Fibroblast of peridontal ligament (primary cell): ENCODE data around the gene WWOX.

Experiments used
- DNase-seq: peaks from one replicate; pipeline ENCODE4 v3.0.0-alpha.2; 2010; ENCODE audit errors: extremely low read depth

WWOX gene

GRCh38 chr16:78194948-78195347, 95.5 kb downstream of the WWOX start:
- no peak for DNase-seq

- no peak for DNase-seq
These were observed 96.3 kb downstream of the WWOX start for GRCh38 chr16:78195797-78196196.

- no peak for DNase-seq
These were observed 97.0 kb downstream of the WWOX start for GRCh38 chr16:78196502-78196901.

- DNase-seq, result no peak
These were observed 98.8 kb downstream of the WWOX start for GRCh38 chr16:78198288-78198687.

- no peak for DNase-seq
These were observed 100.0 kb downstream of the WWOX start for GRCh38 chr16:78199325-78200022.

DNA sequence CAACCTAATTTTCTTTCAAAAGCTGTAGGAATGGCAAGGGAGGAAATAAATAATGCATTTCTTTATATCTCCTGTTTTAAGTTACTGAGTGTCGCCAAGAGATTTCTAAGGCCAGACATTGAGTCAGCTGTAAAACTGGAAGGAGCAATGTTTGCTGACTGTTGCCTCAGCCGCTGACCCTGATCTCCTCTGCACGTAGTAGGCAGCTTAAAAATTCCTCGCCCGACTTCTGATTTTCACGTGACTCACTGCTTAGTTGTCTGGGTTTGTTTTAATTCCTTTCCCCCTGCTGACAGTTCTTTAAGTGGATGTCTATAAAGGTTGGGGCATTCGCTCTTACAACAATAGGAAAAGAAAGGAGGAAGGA, 100.6 kb downstream of the WWOX start:
- no peak for DNase-seq

GRCh38 chr16:78200623-78201096, 101.2 kb downstream of the WWOX start:
- no peak for DNase-seq

DNA sequence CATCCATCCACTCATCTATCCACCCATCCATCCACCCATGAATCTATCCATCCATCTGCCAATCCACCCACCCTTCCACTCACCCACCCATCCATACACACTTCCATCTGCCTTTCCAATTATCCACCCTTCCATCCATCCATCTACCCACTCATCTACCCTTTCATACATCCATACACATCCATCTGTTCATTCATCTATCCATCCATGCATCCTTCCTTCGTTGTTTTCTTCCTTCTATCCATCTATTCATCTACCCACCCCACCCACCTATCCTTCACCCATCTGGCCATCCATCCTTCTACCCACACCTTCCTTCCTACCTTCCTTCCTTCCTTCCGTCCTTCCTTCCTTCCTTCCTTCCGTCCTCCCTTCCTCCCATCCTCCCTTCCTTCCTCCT, 106.1 kb downstream of the WWOX start:
- no peak for DNase-seq

- DNase-seq, result no peak
These were observed 107.3 kb downstream of the WWOX start for GRCh38 chr16:78206623-78207223.

DNA sequence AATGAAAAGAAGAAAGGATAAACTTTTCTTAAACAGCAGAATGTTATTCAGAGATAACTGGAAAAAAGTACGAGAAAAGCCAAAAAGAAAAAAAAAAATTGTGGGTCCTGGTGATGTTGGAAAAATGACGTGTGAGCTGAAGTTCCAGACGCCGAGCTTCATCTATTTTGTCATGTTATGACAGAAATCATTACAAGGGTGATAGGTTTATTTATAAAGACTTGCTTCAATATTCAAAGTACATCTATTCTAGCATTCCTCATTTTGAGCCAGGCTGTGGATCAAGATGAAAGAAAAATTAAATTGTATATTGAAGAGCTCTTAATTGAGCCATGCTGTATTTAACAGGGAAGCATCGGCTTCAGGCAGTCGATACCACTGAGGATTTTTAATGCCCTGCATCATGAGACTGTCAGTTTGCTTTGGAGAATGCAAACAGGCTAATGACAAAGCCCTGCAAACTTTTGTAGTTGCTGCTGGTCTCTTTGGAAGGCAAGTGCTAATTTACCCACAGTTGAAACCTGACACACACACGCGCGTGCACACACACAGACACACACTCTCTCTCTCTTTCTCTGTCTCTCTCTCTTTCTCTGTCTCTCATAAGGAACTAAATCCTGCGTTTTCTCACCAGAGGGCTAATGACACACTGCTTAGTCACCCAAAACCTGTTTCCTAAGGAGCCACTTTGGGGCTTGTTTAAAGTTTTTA, 110.7 kb downstream of the WWOX start:
- DNase-seq, result no peak

- no peak for DNase-seq
These were observed 111.7 kb downstream of the WWOX start for GRCh38 chr16:78211020-78211599.

GRCh38 chr16:78211946-78212345, 112.5 kb downstream of the WWOX start:
- no peak for DNase-seq

- DNase-seq, result no peak
These were observed 113.2 kb downstream of the WWOX start for GRCh38 chr16:78212674-78213073.

DNA sequence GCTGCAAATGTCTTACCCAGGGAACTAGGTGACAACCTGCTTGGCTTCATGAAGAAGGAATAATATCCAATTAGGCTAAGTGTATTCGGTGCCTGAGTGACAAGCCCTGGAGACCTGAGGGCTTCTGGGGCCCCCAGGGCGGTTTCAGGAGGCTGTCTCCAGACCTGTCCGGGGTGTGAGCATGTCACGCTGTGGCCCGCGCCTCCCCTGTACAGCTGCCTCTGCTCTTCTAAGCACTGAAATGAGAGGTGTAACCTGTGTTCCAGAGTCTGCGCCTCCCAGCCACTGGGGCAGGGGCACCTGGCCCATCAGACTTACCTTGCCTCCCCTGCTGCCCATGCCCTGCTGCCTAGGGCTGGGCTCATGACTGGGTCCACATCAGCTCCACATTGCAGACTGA, 114.3 kb downstream of the WWOX start:
- no peak for DNase-seq

DNA sequence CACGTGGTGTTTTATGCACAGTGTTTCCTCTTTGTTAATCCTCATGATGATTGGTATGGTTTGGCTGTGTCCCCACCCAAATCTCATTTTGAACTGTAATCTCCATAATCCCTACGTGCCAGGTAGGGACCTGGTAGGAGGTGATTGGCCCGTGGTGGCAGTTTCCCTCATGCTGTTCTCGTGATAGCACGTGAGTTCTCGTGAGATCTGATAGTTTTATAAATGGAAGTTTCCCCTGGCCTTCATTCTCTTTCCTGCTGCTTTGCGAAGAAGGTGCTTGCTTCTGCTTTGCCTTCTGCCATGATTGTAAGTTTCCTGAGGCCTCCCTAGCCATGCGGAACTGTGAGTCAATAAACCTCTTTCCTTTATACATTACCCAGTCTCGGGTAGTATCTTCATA, 115.8 kb downstream of the WWOX start:
- DNase-seq, result no peak

DNA sequence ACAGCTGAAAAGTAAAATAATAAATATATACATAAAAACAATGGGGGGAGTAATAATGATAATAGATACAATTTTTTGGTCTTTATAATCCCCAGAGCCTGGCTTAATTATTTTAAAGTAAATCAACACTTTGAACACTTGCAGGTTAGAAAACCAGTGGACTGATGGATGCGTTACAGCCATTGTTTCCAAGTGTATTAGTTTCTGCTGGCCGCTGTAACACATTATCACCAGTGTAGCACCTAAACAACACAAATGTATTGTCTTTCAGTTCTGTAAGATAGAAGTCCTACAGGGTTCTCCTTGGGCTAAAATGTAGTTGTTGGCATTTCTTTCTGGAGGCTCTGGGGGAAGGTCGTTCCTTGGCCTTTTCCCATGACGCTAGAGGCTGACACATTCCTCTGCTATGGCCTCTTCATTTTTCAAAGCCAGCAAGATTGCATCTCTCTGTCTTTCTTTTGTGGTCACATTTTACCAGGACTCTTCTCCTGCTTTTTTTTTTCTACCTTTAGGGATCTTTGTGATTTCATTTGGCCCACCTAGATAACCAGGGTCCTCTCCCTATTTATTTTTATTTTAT, 116.8 kb downstream of the WWOX start:
- DNase-seq, result no peak

DNA sequence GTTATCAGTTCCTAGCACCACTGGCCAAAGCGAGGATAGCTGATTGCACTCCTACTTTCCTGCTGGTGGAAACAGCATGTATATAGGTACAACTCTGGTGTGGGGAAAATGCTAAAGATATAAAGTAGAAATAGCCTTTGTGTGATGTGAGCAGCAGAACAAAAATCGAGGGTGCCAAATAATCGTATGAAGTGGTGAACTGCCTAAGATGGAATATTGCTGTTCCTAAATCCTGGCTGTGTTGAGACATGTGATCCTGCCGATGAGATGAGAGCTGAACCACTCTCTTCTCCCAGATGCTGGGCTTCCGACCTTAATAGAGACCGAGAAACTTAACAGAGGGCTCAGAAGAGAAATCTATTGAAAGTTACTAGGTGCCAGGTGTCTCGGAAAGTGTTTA, 117.8 kb downstream of the WWOX start:
- no peak for DNase-seq

DNA sequence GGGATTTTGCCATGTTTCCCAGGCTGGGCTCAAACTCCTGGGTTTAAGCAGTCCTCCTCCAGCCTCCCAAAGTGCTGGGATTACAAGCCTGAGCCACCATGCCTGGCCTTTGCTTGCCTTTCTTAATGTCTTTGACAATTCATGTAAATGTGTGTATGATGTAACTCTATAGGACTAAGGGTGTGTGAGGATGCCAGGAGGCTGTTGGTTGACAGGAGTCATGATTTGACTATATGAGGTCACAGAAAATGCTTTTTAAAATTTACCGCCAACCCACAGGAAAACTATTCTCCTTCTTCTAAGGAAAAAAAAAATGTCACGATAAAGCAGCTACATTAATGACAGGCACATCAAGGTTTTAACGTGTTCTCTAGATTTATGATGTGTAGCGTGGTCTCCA, 118.8 kb downstream of the WWOX start:
- DNase-seq, result no peak

DNA sequence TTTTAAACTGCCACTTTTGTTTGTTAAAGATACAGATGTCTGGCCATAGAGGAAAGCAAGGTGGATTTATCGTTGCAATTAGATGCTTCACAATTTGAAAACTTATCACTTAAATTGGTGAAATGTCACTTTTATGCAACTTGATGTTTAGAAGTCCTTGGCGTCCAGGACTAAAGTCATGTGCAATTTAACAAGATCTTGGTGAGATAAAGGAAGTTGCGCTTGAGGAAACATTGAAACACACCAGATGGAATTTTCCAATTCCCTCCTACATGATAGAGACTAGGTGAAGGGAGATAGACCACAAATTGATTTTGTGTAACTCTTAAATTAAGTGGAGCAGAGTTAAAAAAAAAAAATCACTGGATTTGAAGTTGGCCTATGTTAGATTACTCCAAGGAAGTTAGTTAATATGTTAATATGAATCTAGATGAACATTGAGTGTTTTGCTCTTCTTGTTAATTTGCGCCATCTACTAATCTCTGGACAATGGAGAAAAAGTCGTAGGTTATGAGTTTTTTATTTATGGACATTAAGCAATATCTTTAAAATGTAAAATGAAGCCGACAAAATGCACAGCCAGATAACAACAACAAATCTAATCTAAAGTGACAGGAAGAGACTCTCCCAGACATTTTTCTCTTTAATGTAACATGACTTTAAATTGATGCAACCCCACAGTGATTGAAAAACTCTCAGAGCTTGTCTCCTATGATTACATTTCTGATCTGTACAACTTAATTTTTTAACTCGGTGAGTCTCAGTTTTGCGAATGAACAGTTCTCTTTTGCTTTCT, 119.6 kb downstream of the WWOX start:
- DNase-seq, result no peak

DNA sequence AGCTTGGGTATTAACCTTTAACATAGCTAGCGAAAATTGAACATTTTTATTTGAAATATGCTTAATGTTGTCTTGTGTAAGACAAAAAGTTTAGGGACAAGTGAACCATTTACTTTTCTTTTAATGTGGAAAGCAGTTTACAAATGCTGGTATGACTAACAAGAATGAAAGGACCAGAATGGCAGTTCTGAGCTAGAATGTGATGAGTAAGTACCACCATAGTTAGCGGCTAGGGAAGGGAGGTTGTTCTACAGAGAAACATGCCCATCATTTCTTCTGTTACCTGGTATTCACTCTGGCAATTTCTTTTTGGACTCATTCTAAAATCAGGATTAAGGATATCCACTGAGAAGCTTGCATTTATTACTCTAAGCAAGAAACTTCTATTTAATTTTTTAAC, 121.1 kb downstream of the WWOX start:
- DNase-seq, result no peak

DNA sequence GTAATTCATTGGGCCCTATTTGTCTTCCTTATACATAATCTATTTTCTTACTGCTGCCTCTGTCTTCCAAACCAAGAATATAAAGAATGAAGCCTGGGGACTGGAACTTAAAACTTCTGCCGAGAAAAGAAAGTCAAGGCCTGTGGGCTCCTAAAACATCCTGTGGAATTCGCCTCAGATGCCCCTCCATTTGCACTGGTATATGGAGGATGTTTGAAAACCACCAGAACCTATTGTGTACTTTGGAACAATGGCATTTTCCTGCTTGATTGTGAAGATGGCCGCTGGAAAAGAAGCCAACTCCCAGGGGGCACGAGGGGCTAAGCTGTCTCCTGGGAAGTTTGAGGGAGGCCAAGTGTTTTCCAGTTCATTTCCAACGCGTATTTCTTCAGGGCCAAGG, 122.4 kb downstream of the WWOX start:
- DNase-seq, result no peak

DNA sequence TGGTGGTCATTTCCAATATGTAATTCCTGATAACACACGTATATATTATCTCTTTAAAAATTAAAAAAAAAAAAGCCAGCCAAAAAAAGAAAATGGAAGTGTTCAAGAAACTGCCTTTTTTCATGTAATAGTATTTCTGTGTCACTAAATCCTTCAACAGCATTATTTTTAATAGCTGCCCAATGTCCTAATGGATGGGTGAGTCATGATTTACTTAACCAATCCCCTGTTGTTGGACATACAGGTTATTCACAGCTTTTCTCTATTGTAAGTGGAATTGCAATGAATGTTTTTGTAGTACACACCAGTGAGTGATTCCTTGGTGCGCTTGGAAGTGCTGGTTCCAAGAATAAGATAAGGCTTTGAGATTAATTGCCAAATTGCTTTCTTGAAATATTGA, 124.9 kb downstream of the WWOX start:
- DNase-seq, result no peak
